Activated B cell treated with CpG ODN at 0.5 μM for 24 hours (primary cell): Measurements from ENCODE around the gene CPM. TPM values are rescaled to one million over a fixed set of nuclear protein-coding genes. Genes with fewer than 3 reads are reported as not detected.
"Not testable (repeated sequence)": the region's sequence is repeated elsewhere in the genome, so short reads cannot be mapped to it uniquely, and the experiment has no call there.

ENCODE experiments used
- ATAC-seq: fragments of 200-7000 bp; cut with Tn5 transposase; one replicate; pipeline ENCODE4 v1.10.0; 2021; ENCODE audit warnings: low read depth, mild to moderate bottlenecking, moderate library complexity
- CTCF ChIA-PET: fragments of 350-600 bp; sonication (Branson Sonifier 250); formaldehyde crosslinking; loops from one replicate; lab custom pipeline; 2021; ENCODE audit warnings: antibody characterized with exemption; lab: Charles Lee
- POLR2A ChIA-PET: fragments of 350-600 bp; sonication (Branson Sonifier 250); formaldehyde crosslinking; loops from one replicate; lab custom pipeline; 2021; ENCODE audit warnings: antibody characterized with exemption; lab: Charles Lee
- DNase-seq: peaks from one replicate; pipeline ENCODE4 v3.0.0; 2022
- H3K27ac Mint-ChIP-seq: one replicate; pipeline ENCODE4 v1.8.0; 2020; ENCODE audit warnings: mixed read lengths
- H3K27me3 Mint-ChIP-seq: one replicate; pipeline ENCODE4 v1.8.0; 2021; ENCODE audit warnings: mixed read lengths
- H3K36me3 Mint-ChIP-seq: one replicate; pipeline ENCODE4 v1.8.0; 2021; ENCODE audit warnings: low read depth, mixed read lengths
- H3K4me1 Mint-ChIP-seq: one replicate; pipeline ENCODE4 v1.8.0; 2021; ENCODE audit warnings: mixed read lengths
- H3K4me3 Mint-ChIP-seq: one replicate; pipeline ENCODE4 v1.8.0; 2020; ENCODE audit warnings: mild to moderate bottlenecking, mixed read lengths
- H3K9me3 Mint-ChIP-seq: one replicate; pipeline ENCODE4 v1.8.0; 2020; ENCODE audit warnings: mixed read lengths
- intact Hi-C: fragments of 100-400 bp; cut with micrococcal nuclease; formaldehyde crosslinking; loops from one replicate; pipeline ENCODE4 v1.15.1; 2024
- total RNA-seq: library from RNA; stranded (reverse); gene quantifications from 2 replicates; pipeline ENCODE4 v1.2.3, GENCODE V29; 2022
- TF ChIP-seq, protein P1 (sequence below): fragments of 200-600 bp; IDR thresholded peaks from one replicate; pipeline ENCODE4 v1.8.0; 2022; ENCODE audit warnings: antibody characterized with exemption, mild to moderate bottlenecking

Gene CPM
- total RNA-seq, 1 donor from 2014 or later = 10.1 TPM

DNA sequence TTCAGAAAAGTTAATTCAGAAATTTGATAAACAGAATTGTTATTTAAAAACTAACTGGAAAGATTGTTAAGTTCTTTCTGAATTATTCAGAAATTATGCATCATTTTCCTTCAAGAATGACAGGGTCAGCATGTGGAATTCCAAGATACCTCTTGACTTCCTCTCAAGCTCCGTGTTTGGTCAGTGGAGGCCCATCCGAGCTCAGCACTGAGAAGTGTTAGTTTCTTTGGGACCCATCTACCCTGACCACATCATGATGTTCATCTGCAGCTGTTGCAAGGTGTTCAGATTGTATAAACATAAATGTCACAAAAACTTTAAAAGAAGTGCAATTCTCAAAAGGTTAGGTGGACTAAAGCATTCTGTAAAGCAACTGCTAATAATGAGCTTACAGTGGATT, 91.3 kb downstream of the CPM start:
- ChIA-PET POLR2A (no interaction called here), CTCF (interaction anchor here (0.9 kb wide), 1 partner anchor 12 kb away, joined by 4 read pairs; no protein-coding TSS in a partner anchor)
- Mint-ChIP-seq H3K27ac (no peak overlapping the region), H3K36me3 (peaks cover 55% of the 10 kb centered on the region), H3K4me3 (no peak overlapping the region), H3K27me3 (no peaks in the 10 kb centered on the region), H3K4me1 (no peaks in the 10 kb centered on the region), H3K9me3 (no peaks in the 10 kb centered on the region)
- intact Hi-C loops = no loop called here
- TF ChIP-seq, protein P1, sequence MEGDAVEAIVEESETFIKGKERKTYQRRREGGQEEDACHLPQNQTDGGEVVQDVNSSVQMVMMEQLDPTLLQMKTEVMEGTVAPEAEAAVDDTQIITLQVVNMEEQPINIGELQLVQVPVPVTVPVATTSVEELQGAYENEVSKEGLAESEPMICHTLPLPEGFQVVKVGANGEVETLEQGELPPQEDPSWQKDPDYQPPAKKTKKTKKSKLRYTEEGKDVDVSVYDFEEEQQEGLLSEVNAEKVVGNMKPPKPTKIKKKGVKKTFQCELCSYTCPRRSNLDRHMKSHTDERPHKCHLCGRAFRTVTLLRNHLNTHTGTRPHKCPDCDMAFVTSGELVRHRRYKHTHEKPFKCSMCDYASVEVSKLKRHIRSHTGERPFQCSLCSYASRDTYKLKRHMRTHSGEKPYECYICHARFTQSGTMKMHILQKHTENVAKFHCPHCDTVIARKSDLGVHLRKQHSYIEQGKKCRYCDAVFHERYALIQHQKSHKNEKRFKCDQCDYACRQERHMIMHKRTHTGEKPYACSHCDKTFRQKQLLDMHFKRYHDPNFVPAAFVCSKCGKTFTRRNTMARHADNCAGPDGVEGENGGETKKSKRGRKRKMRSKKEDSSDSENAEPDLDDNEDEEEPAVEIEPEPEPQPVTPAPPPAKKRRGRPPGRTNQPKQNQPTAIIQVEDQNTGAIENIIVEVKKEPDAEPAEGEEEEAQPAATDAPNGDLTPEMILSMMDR = no peak
- ATAC-seq (no peak), DNase-seq (no peak)

DNA sequence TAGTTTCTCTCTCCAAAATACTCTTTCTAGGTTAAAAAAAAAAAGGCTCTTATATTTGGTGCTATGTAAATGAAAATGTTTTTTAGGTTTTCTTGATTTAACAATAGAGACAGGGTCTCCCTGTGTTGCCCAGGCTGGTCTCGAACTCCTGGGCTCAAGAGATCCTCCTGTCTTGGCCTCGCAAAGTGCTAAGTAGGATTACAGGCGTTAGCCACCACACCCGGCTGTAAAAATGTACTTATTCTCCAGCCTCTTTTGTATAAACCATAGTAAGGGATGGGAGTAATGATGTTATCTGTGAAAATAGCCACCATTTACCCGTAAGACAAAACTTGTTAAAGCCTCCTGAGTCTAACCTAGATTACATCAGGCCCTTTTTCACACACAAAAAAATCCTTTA, 91.8 kb downstream of the CPM start:
- H3K9me3 Mint-ChIP-seq, ATAC-seq, intact Hi-C loops, DNase-seq, H3K27ac Mint-ChIP-seq, H3K4me3 Mint-ChIP-seq, POLR2A ChIA-PET, H3K27me3 Mint-ChIP-seq, H3K4me1 Mint-ChIP-seq: not testable (repeated sequence)
- CTCF ChIA-PET = interaction anchor here (0.6 to 2.0 kb wide), 3 partner anchors 11 to 21 kb away, joined by 3 to 8 read pairs (median 4); no protein-coding TSS in a partner anchor
- H3K36me3 Mint-ChIP-seq = peaks cover 59% of the 10 kb centered on the region

DNA sequence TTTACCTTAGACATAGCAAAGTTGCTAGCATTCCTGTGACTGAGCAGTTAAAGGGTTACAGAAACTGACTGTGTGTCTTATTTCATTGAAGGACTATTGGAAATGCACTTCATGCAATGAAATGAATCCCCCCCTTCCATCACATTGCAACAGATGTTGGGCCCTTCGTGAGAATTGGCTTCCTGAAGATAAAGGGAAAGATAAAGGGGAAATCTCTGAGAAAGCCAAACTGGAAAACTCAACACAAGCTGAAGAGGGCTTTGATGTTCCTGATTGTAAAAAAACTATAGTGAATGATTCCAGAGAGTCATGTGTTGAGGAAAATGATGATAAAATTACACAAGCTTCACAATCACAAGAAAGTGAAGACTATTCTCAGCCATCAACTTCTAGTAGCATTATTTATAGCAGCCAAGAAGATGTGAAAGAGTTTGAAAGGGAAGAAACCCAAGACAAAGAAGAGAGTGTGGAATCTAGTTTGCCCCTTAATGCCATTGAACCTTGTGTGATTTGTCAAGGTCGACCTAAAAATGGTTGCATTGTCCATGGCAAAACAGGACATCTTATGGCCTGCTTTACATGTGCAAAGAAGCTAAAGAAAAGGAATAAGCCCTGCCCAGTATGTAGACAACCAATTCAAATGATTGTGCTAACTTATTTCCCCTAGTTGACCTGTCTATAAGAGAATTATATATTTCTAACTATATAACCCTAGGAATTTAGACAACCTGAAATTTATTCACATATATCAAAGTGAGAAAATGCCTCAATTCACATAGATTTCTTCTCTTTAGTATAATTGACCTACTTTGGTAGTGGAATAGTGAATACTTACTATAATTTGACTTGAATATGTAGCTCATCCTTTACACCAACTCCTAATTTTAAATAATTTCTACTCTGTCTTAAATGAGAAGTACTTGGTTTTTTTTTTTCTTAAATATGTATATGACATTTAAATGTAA, 93.5 kb downstream of the CPM start:
- H3K27me3 Mint-ChIP-seq = no peaks in the 10 kb centered on the region
- peaks cover 70% of the 10 kb centered on the region for H3K36me3 Mint-ChIP-seq
- ChIA-PET POLR2A (no interaction called here), CTCF (interaction anchor here (2.0 kb wide), 1 partner anchor 9 kb away, joined by 8 read pairs; no protein-coding TSS in a partner anchor)
- ATAC-seq (no peak), DNase-seq (no peak)
- no peak overlapping the region for H3K4me3 Mint-ChIP-seq
- H3K9me3 Mint-ChIP-seq = no peaks in the 10 kb centered on the region
- intact Hi-C loops = no loop called here
- H3K4me1 Mint-ChIP-seq = no peaks in the 10 kb centered on the region
- TF ChIP-seq, protein P1 = no peak
- no peak overlapping the region for H3K27ac Mint-ChIP-seq

DNA sequence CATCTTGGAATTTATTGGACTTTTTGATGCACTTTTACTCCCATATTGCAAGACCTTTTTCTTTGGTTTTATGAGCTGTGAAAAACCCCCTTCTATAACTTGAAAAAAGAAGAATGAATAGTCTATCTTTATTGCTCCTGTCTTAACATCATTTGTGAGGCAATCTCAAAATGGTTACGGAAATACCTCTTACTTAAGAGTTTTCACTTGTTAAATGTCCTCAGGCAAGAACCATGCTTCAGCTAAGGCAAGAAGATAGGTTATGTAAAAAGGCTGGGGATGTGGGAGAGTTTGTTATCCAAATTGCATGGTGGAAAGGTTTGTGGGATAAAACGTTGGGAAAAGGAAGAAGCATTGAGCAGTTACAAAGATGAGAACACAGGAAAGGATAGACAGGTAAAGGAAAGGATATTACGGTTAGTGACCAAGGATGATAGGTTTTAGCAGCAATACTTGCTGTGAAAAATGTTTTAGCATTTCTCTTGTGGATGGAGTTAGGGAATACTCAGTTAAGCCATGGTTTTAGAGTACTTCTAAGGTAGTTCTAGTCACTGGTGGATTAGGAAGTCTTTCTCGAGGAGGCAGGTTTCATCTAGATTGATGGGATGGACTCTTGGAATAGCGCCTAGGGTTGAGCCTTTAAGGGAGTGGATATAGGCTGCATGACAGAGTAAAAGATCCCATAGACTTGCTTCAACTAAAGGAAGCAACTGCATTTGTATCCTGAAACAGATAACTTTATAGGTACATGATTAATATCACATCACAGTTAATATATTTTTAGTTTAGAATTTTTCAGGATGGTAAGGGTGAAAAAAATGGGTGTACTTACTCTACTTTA, 94.7 kb downstream of the CPM start:
- H3K27me3 Mint-ChIP-seq = no peaks in the 10 kb centered on the region
- H3K4me1 Mint-ChIP-seq = no peaks in the 10 kb centered on the region
- ATAC-seq (no peak), DNase-seq (no peak)
- POLR2A ChIA-PET = no interaction called here
- intact Hi-C loops = no loop called here
- H3K27ac Mint-ChIP-seq = no peak overlapping the region
- TF ChIP-seq, protein P1 = no peak
- H3K36me3 Mint-ChIP-seq = peaks cover 70% of the 10 kb centered on the region
- H3K4me3 Mint-ChIP-seq = no peak overlapping the region
- H3K9me3 Mint-ChIP-seq = no peaks in the 10 kb centered on the region
- CTCF ChIA-PET = no interaction called here

DNA sequence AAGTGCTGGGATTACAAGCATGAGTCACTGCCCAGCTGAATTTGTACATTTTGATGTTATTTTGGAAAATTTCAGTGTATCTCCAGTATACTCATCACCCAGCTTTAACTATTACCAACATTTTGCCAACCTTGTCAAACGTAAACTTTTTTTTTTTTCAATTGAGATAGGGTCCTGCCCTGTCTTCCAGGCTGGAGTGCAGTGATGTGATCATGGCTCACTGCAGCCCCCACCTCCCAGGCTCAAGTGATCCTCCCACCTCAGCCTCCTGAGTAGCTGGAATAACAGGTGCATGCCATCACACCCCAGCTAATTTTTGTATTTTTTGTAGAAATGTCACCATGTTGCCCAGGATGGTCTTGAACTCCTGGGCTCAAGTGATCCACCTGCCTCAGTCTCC, 95.8 kb downstream of the CPM start:
- POLR2A ChIA-PET = no interaction called here
- Mint-ChIP-seq H3K27ac (no peak overlapping the region), H3K4me3 (no peak overlapping the region), H3K4me1 (no peaks in the 10 kb centered on the region), H3K9me3 (no peaks in the 10 kb centered on the region), H3K36me3 (peaks cover 67% of the 10 kb centered on the region), H3K27me3 (no peaks in the 10 kb centered on the region)
- TF ChIP-seq, protein P1 = no peak
- ATAC-seq (no peak), DNase-seq (no peak)
- intact Hi-C loops = no loop called here
- CTCF ChIA-PET = no interaction called here
